NCI-H526 (cell line): ENCODE data around the gene HLA-DRA.

ENCODE experiments used
- DNase-seq, 2 experiments: peaks; one replicate each; lab custom pipeline; 2025; lab: John Stamatoyannopoulos, UW

HLA-DRA gene

GRCh38 chr6:32475392-32476206, 35.9 kb downstream of the HLA-DRA start:
- no peak for DNase-seq

GRCh38 chr6:32483968-32484613, 44.4 kb downstream of the HLA-DRA start:
- no peak for DNase-seq

GRCh38 chr6:32484614-32484998, 44.9 kb downstream of the HLA-DRA start:
- no peak for DNase-seq

- no peak for DNase-seq
These were observed 48.4 kb downstream of the HLA-DRA start for GRCh38 chr6:32488083-32488482.

GRCh38 chr6:32491700-32492099, 52.0 kb downstream of the HLA-DRA start:
- no peak for DNase-seq

- no peak for DNase-seq
These were observed 52.7 kb downstream of the HLA-DRA start for GRCh38 chr6:32492351-32492750.
